HG03575 (cell line): ENCODE data around the gene AZGP1.
"Not testable (repeated sequence)": the region's sequence is repeated elsewhere in the genome, so short reads cannot be mapped to it uniquely, and the experiment has no call there.

ENCODE experiments used
- ATAC-seq: cut with Tn5 transposase; IDR thresholded peaks from one replicate; pipeline ENCODE4 v1.9.1; 2021; ENCODE audit not compliant: unreplicated experiment, insufficient number of reproducible peaks, low FRiP score; ENCODE audit errors: extremely low read depth

Gene AZGP1

DNA sequence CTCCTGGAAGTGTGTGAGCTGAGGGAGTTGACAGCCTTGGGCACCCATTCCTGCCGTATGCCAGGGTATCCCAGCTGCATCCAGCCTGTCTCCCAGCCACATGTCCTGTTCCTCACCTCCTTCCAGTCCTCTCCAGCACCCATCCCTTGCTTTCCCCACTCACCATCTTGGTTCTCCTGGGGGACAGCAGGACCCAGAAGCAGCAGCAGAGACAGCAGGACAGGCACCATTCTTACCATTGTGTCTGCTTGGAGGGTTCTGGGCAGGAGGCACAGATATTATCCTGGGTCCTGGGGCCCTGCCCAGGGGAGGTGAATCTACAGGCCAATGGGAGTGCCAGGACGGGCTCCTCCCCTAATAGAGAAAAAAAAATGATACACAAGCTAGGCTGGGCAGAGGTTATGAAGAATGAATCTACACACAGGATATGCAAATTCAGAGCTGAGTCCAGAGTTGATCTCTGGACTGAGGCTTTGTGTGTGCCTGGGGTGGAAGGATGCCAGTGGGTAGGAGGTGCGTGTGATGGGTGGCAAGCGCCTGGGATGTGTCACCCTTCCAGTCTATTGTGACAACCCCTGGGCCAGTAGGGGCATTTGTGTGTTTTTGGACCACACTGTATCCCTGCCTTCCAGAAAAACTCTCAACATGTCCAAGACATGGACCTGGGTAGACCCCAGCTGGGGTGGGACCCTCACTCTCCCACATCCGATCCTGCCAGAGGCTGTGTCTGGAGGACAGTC lies at the start of gene AZGP1:
TSS of gene AZGP1 (minus strand) at position 250 of the 740 bp plus-strand sequence. CDS start at position 239, 11 bp downstream.
- no peak for ATAC-seq

DNA sequence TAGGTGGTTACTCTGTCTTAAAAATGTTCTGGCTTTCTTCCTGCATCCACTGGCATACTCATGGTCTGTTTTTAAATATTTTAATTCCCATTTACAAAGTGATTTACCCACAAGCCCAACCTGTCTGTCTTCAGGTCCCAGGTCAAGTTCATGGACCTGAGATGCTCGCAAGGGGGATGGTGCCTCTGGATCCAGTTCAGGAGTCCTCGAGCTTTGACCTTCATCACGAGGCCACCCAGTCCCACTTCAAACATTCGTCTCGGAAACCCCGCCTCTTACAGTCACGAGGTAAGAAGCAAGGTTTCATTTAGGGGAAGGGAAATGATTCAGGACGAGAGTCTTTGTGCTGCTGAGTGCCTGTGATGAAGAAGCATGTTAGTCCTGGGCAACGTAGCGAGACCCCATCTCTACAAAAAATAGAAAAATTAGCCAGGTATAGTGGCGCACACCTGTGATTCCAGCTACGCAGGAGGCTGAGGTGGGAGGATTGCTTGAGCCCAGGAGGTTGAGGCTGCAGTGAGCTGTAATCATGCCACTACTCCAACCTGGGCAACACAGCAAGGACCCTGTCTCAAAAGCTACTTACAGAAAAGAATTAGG lies 48.3 kb upstream of the AZGP1 start:
- no peak for ATAC-seq

DNA sequence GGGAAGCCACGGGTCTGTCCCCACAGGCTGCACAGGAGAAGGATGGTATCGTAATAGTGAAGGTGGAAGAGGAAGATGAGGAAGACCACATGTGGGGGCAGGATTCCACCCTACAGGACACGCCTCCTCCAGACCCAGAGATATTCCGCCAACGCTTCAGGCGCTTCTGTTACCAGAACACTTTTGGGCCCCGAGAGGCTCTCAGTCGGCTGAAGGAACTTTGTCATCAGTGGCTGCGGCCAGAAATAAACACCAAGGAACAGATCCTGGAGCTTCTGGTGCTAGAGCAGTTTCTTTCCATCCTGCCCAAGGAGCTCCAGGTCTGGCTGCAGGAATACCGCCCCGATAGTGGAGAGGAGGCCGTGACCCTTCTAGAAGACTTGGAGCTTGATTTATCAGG lies 47.7 kb upstream of the AZGP1 start:
- no peak for ATAC-seq

DNA sequence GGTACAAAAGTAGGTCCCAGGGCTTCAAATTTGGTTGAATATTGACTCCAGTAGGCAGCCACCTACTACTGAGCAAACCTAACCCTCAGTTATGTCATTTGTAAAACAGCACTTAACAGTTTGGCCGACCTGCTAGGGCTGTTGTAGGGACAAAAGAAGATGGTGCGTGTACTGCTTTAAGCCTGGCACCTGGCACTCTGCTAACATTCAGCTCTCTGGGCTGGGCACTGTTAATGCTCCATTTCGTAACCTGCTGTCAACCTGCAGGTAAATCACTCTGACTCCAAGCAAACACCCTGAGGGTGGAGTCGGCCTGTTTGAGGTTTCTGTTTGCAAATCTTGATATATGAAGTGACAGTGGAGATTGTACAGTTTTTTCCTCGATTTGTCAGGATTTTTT lies 46.8 kb upstream of the AZGP1 start:
- ATAC-seq, result no peak

DNA sequence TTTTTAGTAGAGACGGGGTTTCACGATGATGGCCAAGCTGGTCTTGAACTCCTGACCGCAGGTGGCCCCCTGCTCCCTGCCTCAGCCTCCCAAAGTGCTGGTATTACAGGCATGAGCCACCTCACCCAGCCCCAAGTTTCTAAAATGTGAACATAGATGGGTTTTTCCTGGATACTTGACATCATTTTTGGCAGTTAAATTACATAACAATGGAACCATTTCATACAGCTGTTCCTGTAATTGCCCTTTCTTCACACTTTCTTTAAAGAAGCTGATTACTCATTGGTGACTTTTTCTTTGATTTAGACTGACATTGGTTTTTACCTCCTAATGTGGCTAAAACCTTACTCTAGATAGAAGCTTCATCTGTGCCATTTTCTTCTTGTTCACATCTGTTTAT lies 45.5 kb upstream of the AZGP1 start:
- no peak for ATAC-seq

DNA sequence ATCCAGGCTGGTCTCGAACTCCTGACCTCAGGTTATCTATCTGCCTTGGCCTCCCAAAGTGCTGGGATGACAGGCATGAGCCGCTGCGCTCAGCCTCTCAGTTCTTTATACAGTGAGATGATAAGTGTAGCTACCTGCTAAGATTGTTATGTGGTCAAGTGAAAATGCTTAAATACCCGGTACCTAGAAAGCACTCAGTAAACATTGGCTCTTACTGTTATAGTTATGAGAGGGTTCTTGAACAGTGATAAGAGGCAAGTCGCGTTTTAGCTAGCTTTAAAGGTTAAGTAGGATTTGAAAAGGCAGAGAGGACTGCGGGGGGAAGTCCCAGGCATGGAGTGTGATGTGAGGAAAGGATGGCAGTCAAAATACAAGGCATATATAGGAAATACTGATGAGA lies 44.1 kb upstream of the AZGP1 start:
- no peak for ATAC-seq

DNA sequence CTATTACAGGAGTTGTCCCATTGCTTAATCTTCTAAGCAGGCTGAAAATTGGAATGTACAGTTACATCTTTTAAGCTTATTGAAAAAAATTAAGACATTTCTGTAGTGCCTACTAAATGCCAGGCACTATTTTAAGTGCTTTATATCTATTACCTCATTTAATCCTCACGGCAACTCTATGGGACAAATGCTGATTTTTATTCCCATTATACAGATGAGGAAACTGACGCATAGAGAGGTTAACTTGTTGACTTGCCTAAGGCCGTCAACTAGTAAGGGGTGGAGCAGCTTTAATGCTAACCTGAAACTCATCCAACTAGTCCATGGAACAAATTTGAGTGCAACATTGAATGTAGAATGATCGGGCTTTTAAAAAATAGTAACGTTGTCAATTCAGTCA lies 42.0 kb upstream of the AZGP1 start:
- ATAC-seq, result no peak

DNA sequence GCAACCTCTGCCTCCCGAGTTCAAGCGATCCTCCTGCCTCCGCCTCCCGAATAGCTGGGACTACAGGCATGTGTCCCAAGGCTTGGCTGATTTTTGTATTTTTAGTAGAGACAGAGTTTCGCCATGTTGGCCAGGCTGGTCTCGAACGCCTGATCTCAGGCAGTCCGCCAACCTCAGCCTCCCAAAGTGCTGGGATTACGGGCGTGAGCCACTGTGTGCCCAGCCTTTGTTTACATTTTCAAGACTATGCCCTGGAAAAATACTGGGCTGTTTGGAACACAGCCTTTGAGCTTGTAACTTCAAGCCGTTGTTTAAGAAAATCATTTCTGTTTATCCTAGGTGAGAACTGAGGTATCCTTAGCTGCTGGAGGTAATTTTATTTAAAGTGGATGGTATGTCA lies 41.5 kb upstream of the AZGP1 start:
- ATAC-seq, result no peak

DNA sequence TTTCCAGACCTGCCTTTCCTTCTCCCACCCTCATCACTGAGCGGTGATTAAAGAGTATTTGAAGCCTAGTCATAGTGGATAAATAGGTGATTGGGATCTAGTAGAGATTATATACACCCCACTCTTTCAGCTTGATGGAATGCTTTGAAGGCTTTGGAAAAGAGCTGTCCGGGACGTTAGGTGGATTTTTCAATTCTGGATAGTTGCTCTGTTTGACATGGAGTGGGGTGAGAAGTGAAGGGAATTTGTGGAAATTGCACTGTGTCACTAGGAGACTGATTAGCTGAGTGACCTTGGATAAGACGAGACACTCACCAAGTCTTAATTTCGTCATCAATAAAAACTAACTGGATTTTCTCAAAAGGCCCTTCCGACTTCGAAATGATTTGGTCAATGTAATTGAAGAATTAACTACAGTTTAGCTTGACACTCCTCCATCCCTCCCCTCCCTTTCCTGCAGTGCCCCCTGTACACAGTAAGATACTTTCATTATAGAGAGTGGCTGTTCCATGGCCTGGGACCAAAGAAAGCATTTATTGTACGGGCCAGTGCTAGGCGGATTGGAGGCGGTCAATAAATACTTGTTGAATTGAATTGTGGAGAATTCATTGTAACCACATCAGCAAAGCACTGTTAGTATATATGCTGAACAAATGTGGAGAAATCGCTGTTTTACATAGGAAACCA lies 40.5 kb upstream of the AZGP1 start:
- no peak for ATAC-seq

DNA sequence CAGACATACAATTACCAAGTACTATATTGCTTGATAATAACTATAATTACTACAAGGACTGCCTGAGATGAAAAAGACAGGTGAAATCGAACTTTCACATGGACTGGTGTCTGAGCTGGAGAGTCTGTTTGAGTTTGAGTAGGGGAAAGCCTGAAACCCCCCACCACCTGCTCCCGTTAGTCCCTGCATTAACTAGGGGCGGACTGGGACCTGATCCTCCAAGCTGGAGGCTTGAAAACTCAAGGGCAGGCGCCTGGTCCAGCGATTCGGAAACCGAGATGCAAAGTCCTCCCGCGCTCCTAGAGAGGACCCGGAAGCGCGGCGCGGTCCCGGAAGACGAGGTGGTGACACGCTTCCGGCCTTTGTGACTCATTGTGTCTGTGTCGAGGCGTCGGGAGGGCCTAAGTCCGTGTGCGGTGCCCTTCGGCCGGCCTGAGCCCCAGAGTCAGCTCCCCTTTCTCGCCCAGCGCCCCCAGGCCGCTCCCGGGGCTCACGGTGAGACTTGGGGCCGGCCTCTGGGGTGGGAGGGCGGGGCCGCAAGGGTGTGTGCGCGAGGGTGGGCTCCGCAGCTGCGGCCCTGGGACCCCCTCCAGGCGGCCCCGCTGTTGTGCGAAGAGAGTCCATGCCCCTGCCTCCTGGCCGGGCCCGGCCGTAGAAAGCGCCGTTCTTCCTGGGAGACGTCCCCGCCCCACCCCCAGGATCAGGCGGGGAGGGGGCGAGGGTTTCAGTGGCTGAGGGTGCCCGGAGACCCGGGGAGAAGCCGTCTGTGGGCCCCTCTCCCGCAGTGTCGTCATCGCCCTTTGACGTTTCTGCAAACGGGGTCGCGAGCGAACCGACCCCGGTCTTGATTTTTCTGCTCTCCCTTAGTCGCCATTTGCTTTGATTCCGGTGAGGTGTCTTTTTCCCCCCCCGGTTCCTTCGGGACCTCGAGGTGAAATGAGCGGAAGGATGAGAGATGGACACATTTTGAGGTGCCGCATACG lies 39.7 kb upstream of the AZGP1 start, which contains the start of gene ZKSCAN1:
TSS of gene ZKSCAN1 (plus strand) at position 365 of the 983 bp plus-strand sequence. CDS start 7,911 bp downstream, outside the sequence.
- peak; percentile 62 for ATAC-seq

DNA sequence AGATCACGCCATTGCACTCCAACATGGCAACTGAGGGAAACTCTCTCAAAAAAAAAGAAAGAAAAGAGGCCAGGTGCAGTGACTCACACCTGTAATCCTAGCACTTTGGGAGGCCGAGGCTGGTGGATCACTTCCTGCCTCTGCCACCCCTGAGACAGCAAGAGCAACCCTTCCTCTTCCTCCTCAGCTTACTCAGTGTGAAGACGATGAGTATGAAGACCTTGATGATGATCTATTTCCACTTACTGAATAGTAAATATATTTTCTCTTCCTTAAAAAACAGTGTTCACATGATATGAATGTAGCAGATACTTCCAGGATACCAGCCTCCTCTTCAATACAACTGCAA lies 37.5 kb upstream of the AZGP1 start:
- no peak for ATAC-seq

DNA sequence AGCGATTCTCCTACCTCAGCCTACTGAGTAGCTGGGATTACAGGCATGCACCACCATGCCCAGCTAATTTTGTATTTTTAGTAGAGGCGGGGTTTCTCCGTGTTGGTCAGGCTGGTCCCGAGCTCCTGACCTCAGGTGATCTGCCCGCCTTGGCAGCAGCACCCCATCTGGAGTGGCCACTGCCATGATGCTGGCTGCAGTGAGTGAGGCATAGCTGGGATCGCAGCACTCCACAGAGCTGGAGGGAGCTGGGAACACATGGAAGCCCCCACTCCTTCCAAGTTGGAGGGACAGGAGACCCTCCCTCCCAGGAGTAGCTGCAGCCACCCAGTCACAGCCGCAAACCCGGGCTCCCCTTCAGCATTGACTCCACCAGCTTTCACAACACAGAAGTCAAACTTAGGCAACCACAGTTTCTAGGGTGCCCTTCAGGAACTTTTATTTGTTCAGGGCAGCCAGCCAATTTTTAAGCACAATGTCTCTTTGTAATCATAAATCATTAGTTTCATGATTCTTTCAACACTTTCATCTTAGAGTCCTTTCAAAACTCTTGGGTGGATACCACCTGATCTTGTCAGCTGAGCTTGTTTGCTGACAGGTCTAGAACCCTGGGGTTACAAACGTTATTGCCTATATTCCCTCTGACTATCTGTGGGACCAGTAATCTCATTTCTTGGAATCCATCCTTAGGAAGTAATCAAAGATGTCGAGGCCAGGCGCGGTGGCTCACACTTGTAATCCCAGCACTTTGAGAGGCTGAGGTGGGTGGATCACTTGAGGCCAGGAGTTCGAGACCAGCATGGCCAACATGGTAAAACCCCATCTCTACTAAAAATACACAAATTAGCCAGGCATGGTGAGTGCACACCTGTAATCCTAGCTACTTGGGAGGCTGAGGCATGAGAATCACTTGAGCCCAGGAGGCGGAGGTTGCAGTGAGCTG lies 36.8 kb upstream of the AZGP1 start:
- not testable (repeated sequence) for ATAC-seq

DNA sequence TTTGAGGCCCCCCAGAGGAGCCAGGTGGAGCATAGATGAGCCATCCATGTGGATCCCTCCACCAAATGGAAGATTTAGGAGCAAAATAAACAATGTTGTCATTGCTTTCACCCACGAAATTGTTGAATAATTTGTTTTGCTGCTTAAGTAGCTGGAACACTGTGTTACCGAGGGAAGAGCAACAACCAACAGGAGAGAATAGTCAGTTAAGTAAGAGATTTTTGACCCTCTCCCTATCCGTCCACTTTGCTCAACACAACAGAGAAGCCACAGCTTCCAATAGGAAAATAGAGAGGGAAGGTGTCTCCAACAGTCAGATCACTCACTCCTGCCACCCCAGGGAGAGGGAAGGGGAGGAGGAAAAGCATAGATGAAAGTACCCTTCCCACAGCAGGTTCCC lies 35.7 kb upstream of the AZGP1 start:
- no peak for ATAC-seq

DNA sequence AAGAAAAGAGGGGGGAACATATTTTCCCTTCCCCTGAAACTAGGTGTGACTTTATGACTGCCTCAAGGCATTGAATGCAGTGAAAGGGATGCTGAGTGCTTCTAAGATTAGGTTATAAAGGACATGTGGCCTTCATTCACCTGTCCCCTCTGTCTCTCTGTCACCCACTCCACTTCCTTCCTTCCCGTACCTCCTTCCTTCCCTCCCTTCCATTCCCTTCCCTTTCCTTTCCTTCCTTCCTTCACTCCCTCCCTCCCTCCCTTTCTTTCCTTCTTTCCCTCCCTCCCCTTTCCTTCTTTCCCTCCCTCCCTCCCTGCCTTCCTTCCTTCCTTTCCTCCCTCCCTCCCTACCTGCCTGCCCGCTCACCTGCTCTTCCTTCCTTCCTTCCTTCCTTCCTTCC lies 35.1 kb upstream of the AZGP1 start:
- no peak for ATAC-seq

DNA sequence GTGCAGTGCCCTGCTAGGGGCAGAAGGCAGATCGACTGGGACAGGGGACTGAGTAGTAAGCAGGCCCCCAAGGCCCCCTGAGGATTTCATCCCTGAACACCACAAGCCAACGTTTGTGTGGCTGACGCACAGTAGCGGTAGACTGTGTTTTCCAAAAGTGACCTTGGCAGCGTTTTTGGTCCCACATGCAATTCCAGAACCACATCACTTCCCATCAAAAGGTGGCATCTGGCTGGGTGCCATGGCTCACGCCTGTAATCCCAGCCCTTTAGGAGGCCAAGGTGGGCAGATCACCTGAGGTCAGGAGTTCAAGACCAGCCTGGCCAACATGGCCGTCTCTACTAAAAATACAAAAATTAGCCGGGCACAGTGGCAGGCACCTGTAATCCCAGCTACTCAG lies 34.1 kb upstream of the AZGP1 start:
- ATAC-seq, result not testable (repeated sequence)

DNA sequence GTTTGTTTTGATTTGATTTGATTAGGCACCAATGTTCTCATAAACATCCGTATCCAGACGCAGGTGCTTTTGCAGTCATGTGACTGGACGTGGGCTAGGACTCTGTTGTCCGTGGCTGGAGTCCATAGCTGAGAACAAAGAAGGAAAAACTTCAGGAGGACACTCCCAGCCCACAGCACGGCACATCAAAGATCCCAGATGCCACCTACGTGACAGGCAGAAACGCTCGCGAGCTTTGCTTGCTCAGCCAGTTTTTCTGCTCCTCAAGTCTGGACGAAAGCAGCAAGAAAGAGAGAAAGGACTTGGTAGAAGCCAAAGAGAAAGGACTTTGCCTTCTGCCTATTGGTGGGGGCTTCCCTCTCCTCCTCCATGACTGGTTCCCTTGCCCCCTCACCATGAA lies 32.7 kb upstream of the AZGP1 start:
- ATAC-seq, result no peak

DNA sequence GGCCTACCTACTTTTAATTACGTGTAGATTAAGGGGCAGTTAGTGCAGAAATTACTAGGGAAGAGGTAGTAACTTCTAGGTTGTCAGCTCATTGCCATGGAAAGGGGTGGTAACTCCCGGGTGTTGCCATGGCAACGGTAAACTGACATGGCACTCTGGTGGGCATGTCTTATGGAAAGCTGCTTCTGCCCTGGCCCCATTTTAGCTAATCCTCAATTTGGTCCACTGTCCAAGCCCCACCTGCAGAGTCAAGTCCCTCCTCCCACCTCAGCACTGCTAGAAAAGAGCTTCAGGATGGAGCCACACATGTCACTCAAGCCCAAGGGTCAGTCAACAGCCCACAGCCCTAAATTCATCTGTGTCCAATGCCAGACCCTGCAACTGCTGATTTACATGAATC lies 32.1 kb upstream of the AZGP1 start:
- ATAC-seq, result no peak
